H1 (cell line): ENCODE data around the gene CACNA1D. TPM values are rescaled to one million over a fixed set of nuclear protein-coding genes. Genes with fewer than 3 reads are reported as not detected.

Experiments
- BACH1 ChIP-seq: IDR thresholded peaks from 2 replicates; pipeline ENCODE4 v1.6.1; 2012; ENCODE audit warnings: low read length, improper control_type of control experiment
- BRCA1 ChIP-seq: IDR thresholded peaks from 2 replicates; pipeline ENCODE4 v1.6.1; 2012; ENCODE audit warnings: low read depth, low read length, improper control_type of control experiment
- E2F6 ChIP-seq: IDR thresholded peaks from 2 replicates; pipeline ENCODE4 v1.6.1; 2012; ENCODE audit warnings: inconsistent platforms
- HDAC2 ChIP-seq, 2 experiments: fragments of 300-600 bp in 1 of 2; sonication (generic) in 1 of 2; IDR thresholded peaks; 2 replicates each; pipeline ENCODE4 v1.6.1; 2011 to 2012; ENCODE audit warnings: low read depth in 2 of 2, low read length in 2 of 2, mild to moderate bottlenecking in 2 of 2, moderate library complexity in 2 of 2, borderline replicate concordance in 1 of 2, inconsistent platforms in 1 of 2
- KDM4A ChIP-seq: IDR thresholded peaks from one replicate; pipeline ENCODE4 v1.7.1; 2012; ENCODE audit warnings: low read depth, mild to moderate bottlenecking, moderate library complexity, low read length, inconsistent platforms; ENCODE audit not compliant: severe bottlenecking
- KDM5A ChIP-seq: fragments of 200-600 bp; IDR thresholded peaks from 2 replicates; pipeline ENCODE4 v1.7.1; 2012; ENCODE audit warnings: mild to moderate bottlenecking, low read length, inconsistent platforms, mixed read lengths
- POU5F1 ChIP-seq: IDR thresholded peaks from 2 replicates; pipeline ENCODE4 v1.6.1; 2011; ENCODE audit warnings: low read depth, mild to moderate bottlenecking, low read length, moderate library complexity
- RBBP5 ChIP-seq: IDR thresholded peaks from 2 replicates; pipeline ENCODE4 v1.7.1; 2012; ENCODE audit warnings: low read depth, mild to moderate bottlenecking, inconsistent platforms, low read length, moderate library complexity, borderline replicate concordance
- SAP30 ChIP-seq: fragments of 300-600 bp; sonication (generic); IDR thresholded peaks from 2 replicates; pipeline ENCODE4 v1.7.1; 2012; ENCODE audit warnings: low read length, moderate library complexity, mild to moderate bottlenecking, inconsistent platforms; ENCODE audit not compliant: insufficient read depth, insufficient replicate concordance
- SUZ12 ChIP-seq: fragments of 200-600 bp; sonication (generic); IDR thresholded peaks from 2 replicates; pipeline ENCODE4 v1.6.1; 2012; ENCODE audit warnings: mild to moderate bottlenecking, inconsistent platforms, low read length, moderate library complexity, mixed read lengths
- polyA plus RNA-seq, 7 experiments: library from polyadenylated mRNA; depleted of rRNA in 3 of 7; stranded (reverse) in 5 of 7; unstranded in 2 of 7; fragments of >200 nt in 5 of 7; fragments of 200-250 nt in 2 of 7; gene quantifications; 1 replicate in 5 of 7; 2 replicates in 1 of 7; 4 replicates in 1 of 7; pipeline versions ENCODE4 v1.2.1 to v1.2.3, GENCODE V29; 2011 to 2013; ENCODE audit warnings: missing spikeins in 2 of 7, mixed read lengths in 2 of 7
- total RNA-seq: library from RNA; stranded (reverse); fragmentation: NEBNext Ultra II Directional; extraction: Animal tissue kit (Norgen Biotek cat#: 25700); gene quantifications from 2 replicates; pipeline ENCODE4 v1.2.1, GENCODE V29; 2021

Gene CACNA1D
- total and polyA plus RNA-seq, 2 of the 8 experiments (the other 6 are each of a cell fraction or from before 2014, with no cell fraction given): 2.0 to 2.9 TPM

- TF ChIP-seq E2F6 (peak; percentile 94), SUZ12 (peak; percentile 32; the same call in 1 of the 2 replicates), BRCA1 (no peak), KDM4A (peak; percentile 91), SAP30 (no peak), HDAC2 (IDR thresholded peaks at IDR 0.05; ENCODE audit: borderline replicate concordance in 1 of 2, low read depth in 2 of 2, low read length in 2 of 2) (no peak), BACH1 (no peak), RBBP5 (peak; percentile 28; the same call in 1 of the 2 replicates), POU5F1 (no peak), KDM5A (no peak)
These were observed 351.9 kb downstream of the CACNA1D start, which contains the start of the genes CHDH and IL17RB (continued) for GRCh38 chr3:53846134-53846850.
